HepG2 (cell line): ENCODE data around the gene CDC42BPG. TPM values are rescaled to one million over a fixed set of nuclear protein-coding genes. Genes with fewer than 3 reads are reported as not detected.
A peak's percentile ranks its signal among the peaks of the same experiment; 100 is the strongest.

Source experiments
- E2F1 ChIP-seq: sonication (generic); formaldehyde crosslinking; IDR thresholded peaks from 2 replicates; pipeline ENCODE4 v1.5.0; 2020; ENCODE audit warnings: missing genetic modification reagents
- KAT7 ChIP-seq: IDR thresholded peaks from 2 replicates; pipeline ENCODE4 v1.6.1; 2018; ENCODE audit warnings: borderline replicate concordance, missing compliant biosample characterization
- PCBP1 ChIP-seq: fragments of 200-400 bp; formaldehyde crosslinking; IDR thresholded peaks from 2 replicates; pipeline ENCODE4 v1.6.1; 2017; ENCODE audit warnings: mild to moderate bottlenecking, low read depth, low read length, borderline replicate concordance
- SOX6 ChIP-seq, 2 experiments: fragments of 450-650 bp in 1 of 2; sonication (generic) in 1 of 2; formaldehyde crosslinking in 1 of 2; IDR thresholded peaks; 2 replicates each; pipeline versions ENCODE4 v1.4.0 to v1.6.1; 2017 to 2020; ENCODE audit warnings: antibody characterized with exemption in 1 of 2, mild to moderate bottlenecking in 1 of 2, missing genetic modification reagents in 1 of 2
- ZBTB14 ChIP-seq: sonication (generic); formaldehyde crosslinking; IDR thresholded peaks from 2 replicates; pipeline ENCODE4 v1.4.0; 2020; ENCODE audit warnings: missing genetic modification reagents
- ZFAT ChIP-seq: sonication (generic); formaldehyde crosslinking; conservative IDR thresholded peaks from 2 replicates; pipeline ENCODE4 v1.8.1; 2023; ENCODE audit warnings: missing genetic modification reagents, inconsistent platforms
- ZNF350 ChIP-seq: sonication (generic); formaldehyde crosslinking; IDR thresholded peaks from 2 replicates; pipeline ENCODE4 v1.4.0; 2020; ENCODE audit warnings: mild to moderate bottlenecking, low read depth, missing genetic modification reagents, borderline replicate concordance
- polyA plus RNA-seq, 8 experiments: library from polyadenylated mRNA; depleted of rRNA in 3 of 8; stranded (reverse) in 7 of 8; unstranded in 1 of 8; fragments of >200 nt; fragmentation: Illumina TruSeq in 4 of 8; extraction: Trizol in 4 of 8; gene quantifications; 2 replicates each; pipeline versions ENCODE4 v1.2.1 to v1.2.3, GENCODE V29; 2011 to 2016; ENCODE audit warnings: low read depth in 4 of 8, missing spikeins in 1 of 8, mixed read lengths in 1 of 8; ENCODE audit not compliant: insufficient read depth in 1 of 8
- total RNA-seq, 5 experiments: library from RNA; depleted of rRNA; stranded (reverse); fragments of >200 nt; fragmentation: Illumina TruSeq; extraction: Trizol; gene quantifications; 2 replicates each; pipeline ENCODE4 v1.2.3, GENCODE V29; 2016; ENCODE audit warnings: low read depth in 1 of 5
- TF ChIP-seq, protein P1 (sequence below): IDR thresholded peaks from 2 replicates; pipeline ENCODE4 v1.6.1; 2016; ENCODE audit warnings: missing biosample characterization, missing genetic modification reagents, low read depth
- TF ChIP-seq, protein P2 (sequence below), 2 experiments: fragments of 450-650 bp in 1 of 2; sonication (generic) in 1 of 2; formaldehyde crosslinking in 1 of 2; IDR thresholded peaks; 2 replicates each; pipeline versions ENCODE4 v1.6.1 to v1.8.0; 2016 to 2022; ENCODE audit warnings: antibody characterized with exemption in 1 of 2, mild to moderate bottlenecking in 1 of 2, missing genetic modification reagents in 1 of 2
- TF ChIP-seq, protein P3 (sequence below): sonication (generic); formaldehyde crosslinking; IDR thresholded peaks from 2 replicates; pipeline ENCODE4 v1.4.0; 2020; ENCODE audit warnings: low read depth, mild to moderate bottlenecking, missing genetic modification reagents

The CDC42BPG gene
- total and polyA plus RNA-seq, 2 of the 13 experiments (the other 11 are each of a cell fraction or from before 2014, with no cell fraction given): 0.55 to 1.4 TPM

- TF ChIP-seq E2F1 (CRISPR knock-in tag) (peak; percentile 86), SOX6 (IDR thresholded peaks at IDR 0.05) (no peak), SOX6 (CRISPR knock-in tag; IDR thresholded peaks at IDR 0.05) (no peak), ZNF350 (CRISPR knock-in tag) (peak; percentile 84; the same call in 1 of the 2 replicates), ZBTB14 (CRISPR knock-in tag) (no peak), ZFAT (CRISPR knock-in tag) (no peak), KAT7 (CRISPR knock-in tag) (no peak; the same call in 1 of the 2 replicates), PCBP1 (peak; percentile 79; the same call in 1 of the 2 replicates)
- TF ChIP-seq, protein P1, sequence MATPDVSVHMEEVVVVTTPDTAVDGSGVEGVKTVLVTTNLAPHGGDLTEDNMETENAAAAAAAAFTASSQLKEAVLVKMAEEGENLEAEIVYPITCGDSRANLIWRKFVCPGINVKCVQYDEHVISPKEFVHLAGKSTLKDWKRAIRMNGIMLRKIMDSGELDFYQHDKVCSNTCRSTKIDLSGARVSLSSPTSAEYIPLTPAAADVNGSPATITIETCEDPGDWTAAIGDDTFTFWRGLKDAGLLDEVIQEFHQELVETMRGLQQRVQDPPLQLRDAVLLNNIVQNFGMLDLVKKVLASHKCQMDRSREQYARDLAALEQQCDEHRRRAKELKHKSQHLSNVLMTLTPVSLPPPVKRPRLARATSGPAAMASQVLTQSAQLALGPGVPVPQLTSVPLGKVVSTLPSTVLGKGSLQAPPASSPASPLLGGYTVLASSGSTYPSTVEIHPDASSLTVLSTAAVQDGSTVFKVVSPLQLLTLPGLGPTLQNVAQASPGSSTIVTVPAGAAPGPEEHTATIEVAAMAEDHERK (CRISPR knock-in tag): peak; percentile 64
- TF ChIP-seq, protein P2, sequence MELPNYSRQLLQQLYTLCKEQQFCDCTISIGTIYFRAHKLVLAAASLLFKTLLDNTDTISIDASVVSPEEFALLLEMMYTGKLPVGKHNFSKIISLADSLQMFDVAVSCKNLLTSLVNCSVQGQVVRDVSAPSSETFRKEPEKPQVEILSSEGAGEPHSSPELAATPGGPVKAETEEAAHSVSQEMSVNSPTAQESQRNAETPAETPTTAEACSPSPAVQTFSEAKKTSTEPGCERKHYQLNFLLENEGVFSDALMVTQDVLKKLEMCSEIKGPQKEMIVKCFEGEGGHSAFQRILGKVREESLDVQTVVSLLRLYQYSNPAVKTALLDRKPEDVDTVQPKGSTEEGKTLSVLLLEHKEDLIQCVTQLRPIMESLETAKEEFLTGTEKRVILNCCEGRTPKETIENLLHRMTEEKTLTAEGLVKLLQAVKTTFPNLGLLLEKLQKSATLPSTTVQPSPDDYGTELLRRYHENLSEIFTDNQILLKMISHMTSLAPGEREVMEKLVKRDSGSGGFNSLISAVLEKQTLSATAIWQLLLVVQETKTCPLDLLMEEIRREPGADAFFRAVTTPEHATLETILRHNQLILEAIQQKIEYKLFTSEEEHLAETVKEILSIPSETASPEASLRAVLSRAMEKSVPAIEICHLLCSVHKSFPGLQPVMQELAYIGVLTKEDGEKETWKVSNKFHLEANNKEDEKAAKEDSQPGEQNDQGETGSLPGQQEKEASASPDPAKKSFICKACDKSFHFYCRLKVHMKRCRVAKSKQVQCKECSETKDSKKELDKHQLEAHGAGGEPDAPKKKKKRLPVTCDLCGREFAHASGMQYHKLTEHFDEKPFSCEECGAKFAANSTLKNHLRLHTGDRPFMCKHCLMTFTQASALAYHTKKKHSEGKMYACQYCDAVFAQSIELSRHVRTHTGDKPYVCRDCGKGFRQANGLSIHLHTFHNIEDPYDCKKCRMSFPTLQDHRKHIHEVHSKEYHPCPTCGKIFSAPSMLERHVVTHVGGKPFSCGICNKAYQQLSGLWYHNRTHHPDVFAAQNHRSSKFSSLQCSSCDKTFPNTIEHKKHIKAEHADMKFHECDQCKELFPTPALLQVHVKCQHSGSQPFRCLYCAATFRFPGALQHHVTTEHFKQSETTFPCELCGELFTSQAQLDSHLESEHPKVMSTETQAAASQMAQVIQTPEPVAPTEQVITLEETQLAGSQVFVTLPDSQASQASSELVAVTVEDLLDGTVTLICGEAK (IDR thresholded peaks at IDR 0.05): no peak
- TF ChIP-seq, protein P2 (CRISPR knock-in tag; IDR thresholded peaks at IDR 0.05): peak; percentile 78
- TF ChIP-seq, protein P3, sequence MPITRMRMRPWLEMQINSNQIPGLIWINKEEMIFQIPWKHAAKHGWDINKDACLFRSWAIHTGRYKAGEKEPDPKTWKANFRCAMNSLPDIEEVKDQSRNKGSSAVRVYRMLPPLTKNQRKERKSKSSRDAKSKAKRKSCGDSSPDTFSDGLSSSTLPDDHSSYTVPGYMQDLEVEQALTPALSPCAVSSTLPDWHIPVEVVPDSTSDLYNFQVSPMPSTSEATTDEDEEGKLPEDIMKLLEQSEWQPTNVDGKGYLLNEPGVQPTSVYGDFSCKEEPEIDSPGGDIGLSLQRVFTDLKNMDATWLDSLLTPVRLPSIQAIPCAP (CRISPR knock-in tag): 0 out of 2 replicates have a peak, but pooled peaks have one; percentile 55
Measured at GRCh38 chr11:64810271-64810890, 34.1 kb downstream of the CDC42BPG start, which contains the start of gene MEN1 (continued).
